ENCODE data around the gene ZNF416. TPM values are rescaled to one million over a fixed set of nuclear protein-coding genes. Genes with fewer than 3 reads are reported as not detected.

ZNF416 gene
- total and polyA plus RNA-seq, 8 donors: 0.87 to 25.0 (median 2.3) TPM; not detected in 1

DNA sequence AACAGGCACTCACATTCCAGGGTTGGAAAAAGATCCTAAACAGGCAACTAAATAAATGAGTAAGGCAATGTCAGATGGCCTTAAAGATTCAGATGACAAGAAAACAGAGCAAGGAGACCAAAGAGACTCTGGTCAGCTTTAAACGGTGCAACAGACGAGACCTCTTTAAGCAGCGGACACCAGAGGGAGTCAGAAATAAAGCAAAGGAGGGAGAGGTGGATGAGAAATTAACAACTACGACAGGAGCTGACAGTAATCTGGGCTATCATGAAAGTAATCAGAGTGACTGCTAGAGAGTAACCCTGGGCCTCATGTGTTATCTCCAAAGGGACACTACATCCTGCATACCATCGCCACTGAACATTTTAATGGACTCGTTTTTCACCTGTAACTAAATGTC, 20.2 kb downstream of the ZNF416 start:
- intact Hi-C loops (cut with DNase I; ENCODE audit: low total_unique reads): no loop called here
- Histone ChIP-seq H3K9me3 (peaks cover 0 to 82% (median 47%) of the 10 kb centered on the region in 4 donors), H3K27ac (no peak overlapping the region), H3K36me3 (peaks cover 25 to 39% (median 29%) of the 10 kb centered on the region in 4 donors), H3K4me3 (peak overlapping the region; percentile 87 to 100 (median 96)), H3K27me3 (no peaks in the 10 kb centered on the region), H3K4me1 (peaks cover 14 to 27% (median 25%) of the 10 kb centered on the region in 4 donors)
- 22 to 33% (median 27%) methylated on average over 6 of the region's 6 CpGs for WGBS, 5 donors
- DNase-seq: peak in 1 of 2 donors; percentile 20
- TF ChIP-seq POLR2AphosphoS5 (IDR thresholded peaks at IDR 0.05) (no peak), EP300 (IDR thresholded peaks at IDR 0.05) (no peak), POLR2A (IDR thresholded peaks at IDR 0.05) (no peak)
- TF ChIP-seq, protein P1, sequence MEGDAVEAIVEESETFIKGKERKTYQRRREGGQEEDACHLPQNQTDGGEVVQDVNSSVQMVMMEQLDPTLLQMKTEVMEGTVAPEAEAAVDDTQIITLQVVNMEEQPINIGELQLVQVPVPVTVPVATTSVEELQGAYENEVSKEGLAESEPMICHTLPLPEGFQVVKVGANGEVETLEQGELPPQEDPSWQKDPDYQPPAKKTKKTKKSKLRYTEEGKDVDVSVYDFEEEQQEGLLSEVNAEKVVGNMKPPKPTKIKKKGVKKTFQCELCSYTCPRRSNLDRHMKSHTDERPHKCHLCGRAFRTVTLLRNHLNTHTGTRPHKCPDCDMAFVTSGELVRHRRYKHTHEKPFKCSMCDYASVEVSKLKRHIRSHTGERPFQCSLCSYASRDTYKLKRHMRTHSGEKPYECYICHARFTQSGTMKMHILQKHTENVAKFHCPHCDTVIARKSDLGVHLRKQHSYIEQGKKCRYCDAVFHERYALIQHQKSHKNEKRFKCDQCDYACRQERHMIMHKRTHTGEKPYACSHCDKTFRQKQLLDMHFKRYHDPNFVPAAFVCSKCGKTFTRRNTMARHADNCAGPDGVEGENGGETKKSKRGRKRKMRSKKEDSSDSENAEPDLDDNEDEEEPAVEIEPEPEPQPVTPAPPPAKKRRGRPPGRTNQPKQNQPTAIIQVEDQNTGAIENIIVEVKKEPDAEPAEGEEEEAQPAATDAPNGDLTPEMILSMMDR (IDR thresholded peaks at IDR 0.05): no peak

DNA sequence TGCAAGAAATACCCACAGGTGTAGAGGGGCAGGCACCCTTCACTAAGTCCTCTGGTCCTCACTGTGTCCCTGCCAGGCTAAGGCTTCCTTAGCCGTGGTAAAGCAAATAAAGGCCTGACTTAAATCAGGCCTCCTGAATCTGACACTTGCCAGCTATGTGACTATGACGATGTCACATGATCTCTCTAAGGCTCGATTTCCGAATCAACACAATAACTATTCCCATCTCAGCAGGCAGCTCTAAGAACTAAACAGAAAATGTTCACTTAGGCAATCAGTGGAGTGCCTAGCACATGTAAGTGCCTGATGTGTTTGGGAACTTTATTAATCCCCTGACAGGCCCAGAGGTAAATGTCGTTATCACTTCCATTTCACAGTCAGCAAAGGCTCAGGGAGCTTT, 21.1 kb downstream of the ZNF416 start:
- H3K4me3 ChIP-seq: no peak overlapping the region
- H3K27ac ChIP-seq: no peak overlapping the region
- H3K36me3 ChIP-seq: peaks cover 31 to 47% (median 37%) of the 10 kb centered on the region in 4 donors
- no peak for DNase-seq
- no peak for TF ChIP-seq POLR2AphosphoS5 (IDR thresholded peaks at IDR 0.05)
- no peak for TF ChIP-seq EP300 (IDR thresholded peaks at IDR 0.05)
- TF ChIP-seq, protein P1 (IDR thresholded peaks at IDR 0.05): no peak
- no peak for TF ChIP-seq POLR2A (IDR thresholded peaks at IDR 0.05)
- H3K27me3 ChIP-seq: no peaks in the 10 kb centered on the region
- WGBS, 5 donors: 74 to 82% (median 77%) methylated on average over 5 of the region's 5 CpGs
- peaks cover 3 to 82% (median 47%) of the 10 kb centered on the region in 4 donors for H3K9me3 ChIP-seq
- intact Hi-C loops (cut with DNase I; ENCODE audit: low total_unique reads): no loop called here
- H3K4me1 ChIP-seq: peaks cover 14 to 27% (median 25%) of the 10 kb centered on the region in 4 donors

DNA sequence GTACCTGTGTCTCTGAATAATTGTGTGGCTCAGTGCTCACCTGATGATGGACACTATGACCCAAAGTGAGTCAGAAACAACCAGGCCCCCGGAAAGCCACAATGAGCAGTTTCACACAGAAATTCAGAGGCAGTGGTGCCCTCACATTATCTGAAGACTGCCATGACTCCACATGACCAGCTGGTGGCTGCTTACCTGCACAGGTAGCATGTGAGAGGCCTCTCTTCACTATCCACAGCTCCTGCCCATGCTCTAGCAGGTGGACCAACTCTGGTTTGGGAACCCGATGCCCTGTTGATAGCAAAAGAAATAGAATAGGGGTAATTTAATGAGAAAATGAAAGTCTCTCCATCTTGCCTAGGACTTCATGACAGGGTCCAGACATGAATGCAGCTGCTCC, 26.3 kb downstream of the ZNF416 start:
- Histone ChIP-seq H3K27ac (no peak overlapping the region), H3K27me3 (no peaks in the 10 kb centered on the region), H3K9me3 (peaks cover 36 to 99% (median 87%) of the 10 kb centered on the region in 4 donors), H3K36me3 (peaks cover 75 to 100% (median 90%) of the 10 kb centered on the region in 4 donors), H3K4me1 (no peaks in the 10 kb centered on the region), H3K4me3 (no peak overlapping the region)
- intact Hi-C loops (cut with DNase I; ENCODE audit: low total_unique reads): no loop called here
- 93 to 100% (median 94%) methylated on average over 2 of the region's 2 CpGs for WGBS, 5 donors
- no peak for DNase-seq
- TF ChIP-seq, protein P1 (IDR thresholded peaks at IDR 0.05): no peak

DNA sequence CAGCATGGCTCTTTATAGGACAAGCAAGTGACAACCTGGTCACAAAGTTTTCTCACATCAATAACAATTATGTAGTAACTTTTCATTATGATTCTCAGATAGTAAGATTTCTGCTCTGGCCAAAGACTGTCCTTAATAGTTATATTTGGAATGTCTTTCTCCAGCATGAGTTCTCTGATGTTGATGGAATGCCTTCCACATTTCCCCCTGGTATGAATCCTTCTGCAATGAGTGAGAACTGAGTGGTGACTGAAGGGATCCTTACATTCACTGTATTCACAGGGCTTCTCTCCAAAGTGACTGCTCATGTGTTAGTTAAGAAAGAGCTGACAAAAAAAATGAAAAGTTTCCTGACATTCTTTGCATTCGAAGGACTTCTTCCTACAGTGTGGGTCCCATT, 32.2 kb downstream of the ZNF416 start:
- intact Hi-C loops (cut with DNase I; ENCODE audit: low total_unique reads): no loop called here
- Histone ChIP-seq H3K27me3 (no peaks in the 10 kb centered on the region), H3K4me1 (no peaks in the 10 kb centered on the region), H3K4me3 (no peak overlapping the region), H3K27ac (no peak overlapping the region), H3K36me3 (peaks cover 71 to 100% (median 100%) of the 10 kb centered on the region in 4 donors), H3K9me3 (peaks cover 71 to 100% (median 99%) of the 10 kb centered on the region in 4 donors)
- TF ChIP-seq EP300 (IDR thresholded peaks at IDR 0.05) (no peak), POLR2A (IDR thresholded peaks at IDR 0.05) (no peak), POLR2AphosphoS5 (IDR thresholded peaks at IDR 0.05) (no peak)
- TF ChIP-seq, protein P1 (IDR thresholded peaks at IDR 0.05): no peak
- 93 to 100% (median 97%) methylated on average over 1 of the region's 1 CpG for WGBS, 5 donors
- DNase-seq: no peak

Data from stomach (tissue), 9 donors.